ENCODE data around the gene TNRC18.
"Not testable (repeated sequence)": the region's sequence is repeated elsewhere in the genome, so short reads cannot be mapped to it uniquely, and the experiment has no call there.

Gene TNRC18

GRCh38 chr7:5312276-5313070 is 111.2 kb downstream of the TNRC18 start:
- DNase-seq: not testable (repeated sequence)

- no peak for DNase-seq
These were observed 112.7 kb downstream of the TNRC18 start for GRCh38 chr7:5310822-5311405.

DNA sequence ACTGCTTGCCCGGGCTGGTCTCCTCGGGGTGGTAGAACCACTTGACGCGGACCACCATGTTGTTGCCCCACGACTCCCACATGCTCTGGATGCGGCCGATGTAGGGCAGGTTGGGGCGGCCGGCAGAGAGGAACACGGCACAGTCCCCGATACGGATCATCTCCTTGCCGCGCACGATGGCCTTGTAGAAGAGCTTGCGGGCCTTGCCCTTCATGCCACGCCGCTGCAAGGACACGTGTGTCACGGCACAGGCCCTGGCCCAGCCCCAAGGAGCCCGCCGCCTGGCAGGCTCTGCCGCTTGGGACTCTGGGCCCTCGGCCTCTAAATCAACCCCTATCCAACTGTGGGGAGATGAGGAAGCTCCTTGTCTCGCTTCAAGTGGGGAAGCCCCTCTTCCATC is 114.5 kb downstream of the TNRC18 start:
- no peak for DNase-seq

GRCh38 chr7:5307221-5308142 is 116.2 kb downstream of the TNRC18 start:
- DNase-seq: not testable (repeated sequence)

DNA sequence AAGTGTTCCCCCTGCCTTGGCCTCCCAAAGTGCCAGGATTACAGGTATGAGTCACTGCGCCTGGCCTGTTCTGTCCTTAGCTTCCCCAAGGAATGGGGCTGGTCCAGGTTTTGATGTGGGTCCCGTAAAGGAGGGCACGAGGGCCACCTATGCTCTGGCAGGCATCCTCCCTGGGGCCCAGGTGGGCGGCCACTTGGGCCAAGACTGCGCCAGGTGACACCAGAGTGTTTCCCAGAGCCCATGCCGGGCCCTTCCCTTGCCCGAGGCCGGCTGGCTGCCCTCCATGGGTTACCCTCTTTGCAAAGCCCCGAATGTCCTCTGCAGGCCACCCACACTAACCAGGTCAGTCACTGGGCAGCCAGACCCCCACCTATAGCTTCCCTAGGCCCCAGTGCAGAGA is 118.6 kb downstream of the TNRC18 start:
- DNase-seq: not testable (repeated sequence)

DNA sequence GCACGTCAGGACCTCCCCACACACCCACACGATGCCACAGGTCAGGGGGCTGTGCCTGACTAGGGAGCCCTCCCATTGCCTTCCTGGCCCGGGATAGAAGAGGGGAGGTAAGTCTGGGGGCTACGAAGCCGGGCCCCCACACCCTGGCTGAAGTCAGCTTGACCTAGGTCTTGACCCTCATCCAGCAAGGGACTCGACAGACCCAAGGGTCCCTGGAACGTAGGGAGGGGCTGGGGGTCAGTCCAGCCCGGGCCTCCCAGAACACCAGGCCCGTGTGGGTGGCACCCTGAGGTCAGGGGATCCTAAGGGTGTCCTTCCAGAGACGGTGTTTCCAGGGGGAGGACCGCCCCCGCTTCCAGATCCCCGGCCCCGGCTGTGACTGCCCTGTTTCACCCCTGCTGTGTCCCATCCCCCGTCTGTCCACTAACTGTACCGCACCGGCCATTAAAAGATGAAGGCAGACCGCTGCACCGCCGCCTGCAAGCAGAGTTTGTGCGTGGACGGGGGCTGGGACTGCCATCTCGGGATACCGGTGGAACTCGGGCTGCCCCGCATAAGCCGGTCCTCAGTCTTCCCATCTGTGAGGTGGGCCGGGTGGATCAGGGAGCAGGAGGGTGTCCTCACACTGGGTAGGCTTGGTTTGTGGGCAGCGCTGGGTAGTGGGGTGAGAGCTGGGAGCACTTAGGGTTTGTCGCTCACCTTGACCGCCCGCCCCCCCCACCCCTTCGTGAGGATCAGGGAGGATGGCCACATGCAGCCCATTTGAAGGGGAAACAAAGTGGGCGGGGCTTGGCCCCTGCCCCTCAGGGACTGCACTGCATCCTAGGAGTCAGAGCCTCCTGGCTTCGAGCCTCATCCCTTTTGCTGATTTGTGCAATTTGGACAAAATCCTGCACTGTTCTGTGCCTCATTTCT is 119.8 kb downstream of the TNRC18 start:
- no peak for DNase-seq

- DNase-seq: no peak
These were observed 120.6 kb downstream of the TNRC18 start for GRCh38 chr7:5303061-5303460.

DNA sequence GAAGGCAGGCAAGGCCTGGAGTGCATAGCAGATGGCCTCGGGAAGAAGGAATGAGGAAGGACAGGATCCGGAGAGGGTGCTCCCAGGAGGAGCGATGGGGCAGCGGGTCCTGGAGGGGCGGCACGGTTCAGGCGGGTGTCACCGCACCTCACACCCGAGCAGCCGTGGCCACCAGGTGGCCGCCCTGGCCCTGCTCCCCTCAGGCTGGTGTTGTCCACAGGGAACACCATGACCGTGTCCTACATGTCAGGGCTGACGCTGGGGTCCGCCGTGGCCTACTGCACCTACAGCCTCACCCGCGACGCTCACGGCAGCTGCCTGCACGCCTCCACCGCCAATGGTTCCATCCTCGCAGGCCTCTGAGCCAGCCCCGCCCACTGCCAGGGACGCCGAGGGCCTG is 121.1 kb downstream of the TNRC18 start:
- no peak for DNase-seq

DNA sequence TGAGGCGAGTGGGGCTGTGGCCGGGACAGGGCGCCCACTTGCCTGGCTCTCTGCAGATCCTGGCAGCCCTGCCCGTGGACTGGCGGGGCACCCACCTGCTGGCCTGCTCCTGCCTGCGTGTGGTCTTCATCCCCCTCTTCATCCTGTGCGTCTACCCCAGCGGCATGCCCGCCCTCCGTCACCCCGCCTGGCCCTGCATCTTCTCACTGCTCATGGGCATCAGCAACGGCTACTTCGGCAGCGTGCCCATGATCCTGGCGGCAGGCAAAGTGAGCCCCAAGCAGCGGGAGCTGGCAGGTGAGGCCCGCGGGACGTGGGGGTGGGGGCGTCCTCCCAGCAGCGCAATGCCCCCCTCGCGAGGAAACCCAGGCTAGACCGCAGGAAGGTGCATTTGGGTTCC is 123.3 kb downstream of the TNRC18 start:
- no peak for DNase-seq

DNA sequence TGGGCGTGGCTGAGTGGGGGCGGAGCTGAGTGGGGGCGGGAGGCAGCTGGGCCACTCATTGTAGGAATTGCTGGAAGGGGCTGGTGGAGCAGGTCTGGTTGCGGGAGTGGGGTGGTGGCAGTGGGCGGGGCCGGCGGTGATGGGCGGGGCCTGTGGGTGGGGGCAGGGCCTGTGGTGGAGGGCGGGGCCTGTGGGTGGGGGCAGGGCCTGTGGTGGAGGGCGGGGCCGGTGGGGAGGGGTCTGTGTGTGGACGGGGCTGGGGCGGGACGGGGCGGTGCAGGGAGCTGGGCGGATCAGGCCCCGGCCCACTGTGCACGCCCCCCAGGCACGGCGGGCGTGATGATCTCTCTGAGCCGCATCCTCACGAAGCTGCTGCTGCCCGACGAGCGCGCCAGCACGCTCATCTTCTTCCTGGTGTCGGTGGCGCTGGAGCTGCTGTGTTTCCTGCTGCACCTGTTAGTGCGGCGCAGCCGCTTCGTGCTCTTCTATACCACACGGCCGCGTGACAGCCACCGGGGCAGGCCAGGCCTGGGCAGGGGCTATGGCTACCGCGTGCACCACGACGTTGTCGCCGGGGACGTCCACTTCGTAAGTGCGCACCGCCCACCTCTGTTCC is 126.9 kb downstream of the TNRC18 start:
- DNase-seq: peak; percentile 33

GRCh38 chr7:5296015-5296610 is 127.5 kb downstream of the TNRC18 start:
- no peak for DNase-seq

GRCh38 chr7:5295039-5296014 is 128.3 kb downstream of the TNRC18 start:
- DNase-seq: no peak

GRCh38 chr7:5294169-5294987 is 129.3 kb downstream of the TNRC18 start:
- no peak for DNase-seq

- DNase-seq: not testable (repeated sequence)
These were observed 131.8 kb downstream of the TNRC18 start for GRCh38 chr7:5291711-5292335.

- no peak for DNase-seq
These were observed 132.3 kb downstream of the TNRC18 start for GRCh38 chr7:5291301-5291700.

DNA sequence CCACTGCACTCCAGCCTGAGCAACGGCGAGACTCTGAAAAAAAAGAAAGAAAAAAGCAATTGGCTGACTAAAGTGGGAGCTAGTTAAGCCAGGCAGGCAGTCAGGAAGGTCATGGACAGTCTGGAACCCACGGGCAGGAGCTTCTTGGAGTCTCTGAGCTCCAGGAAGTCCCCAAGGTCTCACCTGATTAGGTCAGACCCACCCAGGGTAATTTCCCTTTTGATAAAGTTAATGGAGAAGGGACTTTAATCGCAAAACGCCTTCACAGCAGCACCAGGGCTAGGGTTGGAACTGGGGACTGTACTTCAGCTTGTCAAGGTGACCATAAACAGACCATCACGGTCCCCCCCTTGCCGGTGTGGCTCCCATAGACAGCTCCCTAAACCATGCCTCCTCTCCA is 134.3 kb downstream of the TNRC18 start:
- DNase-seq: no peak

GRCh38 chr7:5288560-5288959 is 135.1 kb downstream of the TNRC18 start:
- not testable (repeated sequence) for DNase-seq

DNA sequence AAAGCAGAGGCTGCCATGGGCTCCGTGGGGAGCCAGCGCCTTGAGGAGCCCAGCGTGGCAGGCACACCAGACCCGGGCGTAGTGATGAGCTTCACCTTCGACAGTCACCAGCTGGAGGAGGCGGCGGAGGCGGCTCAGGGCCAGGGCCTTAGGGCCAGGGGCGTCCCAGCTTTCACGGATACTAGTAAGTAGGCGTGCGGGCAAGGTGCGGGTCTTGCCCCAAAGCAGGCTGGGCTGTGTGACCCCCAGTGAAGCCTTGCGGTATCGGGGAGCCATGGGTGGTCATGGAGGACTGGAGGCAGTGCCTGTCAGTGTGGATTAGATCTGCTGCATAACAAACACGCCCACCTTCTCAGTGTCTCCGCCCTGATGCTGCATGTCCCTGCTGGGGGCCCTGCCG is 135.8 kb downstream of the TNRC18 start:
- no peak for DNase-seq

GRCh38 chr7:5287373-5287772 is 136.3 kb downstream of the TNRC18 start:
- not testable (repeated sequence) for DNase-seq

Measured in NCI-H526 treated with DMSO at 0.1 percent for 48 hours (cell line).